ENCODE data around the gene DHRS9.
"Not testable (repeated sequence)": the region's sequence is repeated elsewhere in the genome, so short reads cannot be mapped to it uniquely, and the experiment has no call there.

Gene DHRS9

GRCh38 chr2:169131587-169132512 lies 62.5 kb downstream of the DHRS9 start (continued):
- no peak for TF ChIP-seq CREB5 (CRISPR knock-in tag; IDR thresholded peaks at IDR 0.05; ENCODE audit: low read depth)
- no peak for TF ChIP-seq ZNF70 (CRISPR knock-in tag; IDR thresholded peaks at IDR 0.05)
- TF ChIP-seq ISL1 (CRISPR knock-in tag; IDR thresholded peaks at IDR 0.05), result no peak
- TF ChIP-seq TSHZ2 (CRISPR knock-in tag; IDR thresholded peaks at IDR 0.05), result no peak
- TF ChIP-seq ESRRG (CRISPR knock-in tag; IDR thresholded peaks at IDR 0.05), result no peak
- TF ChIP-seq OSR1 (CRISPR knock-in tag; IDR thresholded peaks at IDR 0.05), result no peak
- TF ChIP-seq ARNTL (CRISPR knock-in tag; IDR thresholded peaks at IDR 0.05; ENCODE audit: borderline replicate concordance, low read depth), result no peak
- no peak for TF ChIP-seq CSRNP3 (CRISPR knock-in tag; IDR thresholded peaks at IDR 0.05)
- TF ChIP-seq TCF4 (CRISPR knock-in tag; IDR thresholded peaks at IDR 0.05; ENCODE audit: borderline replicate concordance), result no peak

DNA sequence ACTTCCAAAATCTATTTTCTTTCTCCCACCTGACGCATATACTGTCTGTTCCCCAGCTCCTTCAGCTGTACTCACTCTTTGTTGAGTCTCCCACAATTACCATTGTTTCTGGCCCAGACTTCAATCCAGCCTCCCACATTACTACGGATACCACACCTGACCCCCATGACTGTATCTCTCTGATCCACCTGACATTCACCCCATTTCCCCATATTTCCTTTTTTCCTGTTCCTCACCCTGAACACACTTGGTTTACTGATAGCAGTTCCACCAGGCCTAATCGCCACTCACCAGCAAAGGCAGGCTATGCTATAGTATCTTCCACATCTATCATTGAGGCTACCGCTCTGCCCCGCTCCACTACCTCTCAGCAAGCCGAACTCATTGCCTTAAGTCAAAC lies 64.9 kb downstream of the DHRS9 start:
- not testable (repeated sequence) for ATAC-seq

DNA sequence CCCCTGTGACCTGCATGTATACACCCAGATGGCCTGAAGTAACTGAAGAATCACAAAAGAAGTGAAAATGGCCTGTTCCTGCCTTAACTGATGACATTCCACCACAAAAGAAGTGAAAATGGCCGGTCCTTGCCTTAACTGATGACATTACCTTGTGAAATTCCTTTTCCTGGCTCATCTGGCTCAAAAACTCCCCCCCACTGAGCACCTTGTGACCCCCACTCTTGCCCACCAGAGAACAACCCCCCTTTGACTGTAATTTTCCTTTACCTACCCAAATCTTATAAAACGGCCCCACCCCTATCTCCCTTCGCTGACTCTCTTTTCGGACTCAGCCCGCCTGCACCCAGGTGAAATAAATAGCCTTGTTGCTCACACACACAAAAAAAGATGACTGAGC lies 67.1 kb downstream of the DHRS9 start:
- ATAC-seq, result not testable (repeated sequence)

- TF ChIP-seq BACH2 (CRISPR knock-in tag; IDR thresholded peaks at IDR 0.05; ENCODE audit: borderline replicate concordance), result no peak
- TF ChIP-seq OSR1 (CRISPR knock-in tag; IDR thresholded peaks at IDR 0.05), result no peak
- no peak for TF ChIP-seq ISL1 (CRISPR knock-in tag; IDR thresholded peaks at IDR 0.05)
- TF ChIP-seq ZFP3 (CRISPR knock-in tag; IDR thresholded peaks at IDR 0.05), result no peak
- no peak for TF ChIP-seq ZFP30 (CRISPR knock-in tag; IDR thresholded peaks at IDR 0.05)
- ATAC-seq, result peak; percentile 44; the same call in 2 of the 3 replicates
These were observed 67.6 kb downstream of the DHRS9 start for GRCh38 chr2:169136885-169137534.

GRCh38 chr2:169137924-169138323 lies 68.6 kb downstream of the DHRS9 start:
- ATAC-seq, result no peak
- no peak for TF ChIP-seq ESRRG (CRISPR knock-in tag; IDR thresholded peaks at IDR 0.05)
- TF ChIP-seq ZFP3 (CRISPR knock-in tag; IDR thresholded peaks at IDR 0.05), result no peak
- no peak for TF ChIP-seq BACH2 (CRISPR knock-in tag; IDR thresholded peaks at IDR 0.05; ENCODE audit: borderline replicate concordance)
- no peak for TF ChIP-seq CREB5 (CRISPR knock-in tag; IDR thresholded peaks at IDR 0.05; ENCODE audit: low read depth)
- TF ChIP-seq ARNTL (CRISPR knock-in tag; IDR thresholded peaks at IDR 0.05; ENCODE audit: borderline replicate concordance, low read depth), result no peak
- TF ChIP-seq TCF4 (CRISPR knock-in tag; IDR thresholded peaks at IDR 0.05; ENCODE audit: borderline replicate concordance), result no peak
- no peak for TF ChIP-seq ZNF565 (CRISPR knock-in tag; conservative IDR thresholded peaks at IDR 0.05; ENCODE audit: low read depth)
- no peak for TF ChIP-seq ZNF70 (CRISPR knock-in tag; IDR thresholded peaks at IDR 0.05)
- TF ChIP-seq ZNF8 (CRISPR knock-in tag; IDR thresholded peaks at IDR 0.05), result no peak
- TF ChIP-seq RARB (CRISPR knock-in tag; IDR thresholded peaks at IDR 0.05), result no peak
- no peak for TF ChIP-seq GLIS3 (CRISPR knock-in tag; IDR thresholded peaks at IDR 0.05)

All from SK-N-SH treated with all-trans-retinoic acid at 6 μM for 48 hours (cell line).